ENCODE results near the gene PRM2.

DNA sequence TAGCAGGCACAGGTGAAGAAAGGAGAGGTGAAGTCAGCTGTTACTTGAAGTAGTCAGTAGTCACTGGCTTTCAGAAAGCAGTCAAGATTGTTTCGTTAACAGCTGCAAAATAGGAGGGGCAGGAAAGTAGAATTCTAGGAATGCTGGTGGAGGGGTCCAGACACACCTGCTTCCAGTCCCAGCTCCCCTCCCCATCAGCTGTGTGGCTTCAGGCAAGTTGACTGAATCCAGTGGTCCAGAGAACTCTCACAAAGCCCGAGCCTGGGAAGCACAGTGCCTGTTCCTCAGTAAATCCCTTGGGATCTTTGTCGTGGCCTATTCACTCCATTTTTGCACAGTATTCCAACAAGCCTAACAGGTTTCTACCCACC is 15.7 kb downstream of the PRM2 start:
- TF ChIP-seq, protein P1, sequence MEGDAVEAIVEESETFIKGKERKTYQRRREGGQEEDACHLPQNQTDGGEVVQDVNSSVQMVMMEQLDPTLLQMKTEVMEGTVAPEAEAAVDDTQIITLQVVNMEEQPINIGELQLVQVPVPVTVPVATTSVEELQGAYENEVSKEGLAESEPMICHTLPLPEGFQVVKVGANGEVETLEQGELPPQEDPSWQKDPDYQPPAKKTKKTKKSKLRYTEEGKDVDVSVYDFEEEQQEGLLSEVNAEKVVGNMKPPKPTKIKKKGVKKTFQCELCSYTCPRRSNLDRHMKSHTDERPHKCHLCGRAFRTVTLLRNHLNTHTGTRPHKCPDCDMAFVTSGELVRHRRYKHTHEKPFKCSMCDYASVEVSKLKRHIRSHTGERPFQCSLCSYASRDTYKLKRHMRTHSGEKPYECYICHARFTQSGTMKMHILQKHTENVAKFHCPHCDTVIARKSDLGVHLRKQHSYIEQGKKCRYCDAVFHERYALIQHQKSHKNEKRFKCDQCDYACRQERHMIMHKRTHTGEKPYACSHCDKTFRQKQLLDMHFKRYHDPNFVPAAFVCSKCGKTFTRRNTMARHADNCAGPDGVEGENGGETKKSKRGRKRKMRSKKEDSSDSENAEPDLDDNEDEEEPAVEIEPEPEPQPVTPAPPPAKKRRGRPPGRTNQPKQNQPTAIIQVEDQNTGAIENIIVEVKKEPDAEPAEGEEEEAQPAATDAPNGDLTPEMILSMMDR (conservative IDR thresholded peaks at IDR 0.05 in 1 of 2, IDR thresholded peaks at IDR 0.05 in 1 of 2; ENCODE audit: low read depth in 1 of 2, low read length in 2 of 2), result no peak
- TF ChIP-seq EZH2 (IDR thresholded peaks at IDR 0.05; ENCODE audit: low read length, missing control alignments), result no peak

All from fibroblast of lung (primary cell).